ENCODE data around the gene PPP3CA. TPM values are rescaled to one million over a fixed set of nuclear protein-coding genes. Genes with fewer than 3 reads are reported as not detected.

Gene PPP3CA
- total and polyA plus RNA-seq, 2 of the 8 experiments (the other 6 are each of a cell fraction or from before 2014, with no cell fraction given): 7.9 to 35.0 TPM

DNA sequence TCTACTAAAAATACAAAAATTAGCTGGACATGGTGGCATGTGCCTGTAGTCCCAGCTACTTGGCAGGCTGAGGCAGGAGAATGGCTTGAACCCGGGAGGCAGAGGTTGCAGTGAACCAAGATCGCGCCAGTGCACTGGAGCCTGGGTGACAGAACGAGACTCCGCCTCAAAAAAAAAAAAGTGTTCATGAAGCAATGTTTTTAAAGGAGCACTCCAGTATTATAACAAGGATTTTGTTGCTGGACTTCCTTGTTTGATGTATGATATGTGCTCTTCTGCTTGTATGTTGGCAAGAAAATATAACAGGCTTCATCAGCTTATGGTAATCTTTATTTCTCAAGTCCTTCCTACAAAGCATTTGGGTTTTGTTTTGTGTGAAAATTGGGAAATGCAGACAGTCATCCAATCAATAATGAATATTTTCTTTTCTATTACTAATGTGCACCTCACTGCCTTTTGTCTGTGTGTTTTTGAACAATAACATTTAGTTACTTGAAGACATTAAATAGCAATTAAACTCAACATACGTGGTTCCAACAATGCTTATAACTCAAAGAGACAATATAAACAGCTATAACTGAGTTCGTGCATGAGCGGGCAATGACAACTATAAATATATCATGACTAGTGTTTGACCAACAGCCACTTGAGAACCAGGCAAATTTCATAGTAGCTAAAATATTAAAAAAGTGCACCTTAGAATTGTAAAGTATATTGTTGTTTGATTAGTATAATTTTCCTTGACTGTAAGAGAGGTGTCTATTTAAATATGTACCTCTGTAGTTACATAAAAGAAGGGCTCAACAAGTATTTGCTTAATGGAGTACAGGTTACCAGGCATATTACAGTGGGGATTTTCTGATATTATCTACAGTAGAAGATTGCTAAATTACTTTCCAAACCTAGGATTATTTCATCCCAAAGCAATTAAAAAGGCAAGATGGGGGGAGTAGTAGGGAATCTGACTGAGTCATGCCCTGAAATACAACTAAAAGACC is 210.7 kb downstream of the PPP3CA start (continued):
- no peak for TF ChIP-seq SIRT6 (IDR thresholded peaks at IDR 0.05; ENCODE audit: low read length)
- no peak for TF ChIP-seq BRCA1 (IDR thresholded peaks at IDR 0.05; ENCODE audit: low read depth, low read length)
- no peak for TF ChIP-seq SP4 (IDR thresholded peaks at IDR 0.05; ENCODE audit: low read length)
- no peak for TF ChIP-seq POU5F1 (IDR thresholded peaks at IDR 0.05; ENCODE audit: low read depth, low read length)
- TF ChIP-seq SIX5 (IDR thresholded peaks at IDR 0.05; ENCODE audit: low read depth, low read length): no peak
- no peak for TF ChIP-seq GABPA (IDR thresholded peaks at IDR 0.05; ENCODE audit: borderline replicate concordance, insufficient read depth, low read length)
- TF ChIP-seq TAF1 (IDR thresholded peaks at IDR 0.05; ENCODE audit: low read depth, low read length): no peak
- TF ChIP-seq SP1 (IDR thresholded peaks at IDR 0.05; ENCODE audit: low read depth, low read length): no peak

Data from H1 (cell line).